Brain microvascular endothelial cell (primary cell): ENCODE data around the gene CKMT2.

Experiments used
- DNase-seq: peaks from one replicate; pipeline ENCODE4 v3.0.0-alpha.2; 2020
- H3K27ac ChIP-seq: fragments of 250-450 bp; sonication (Bioruptor Pico); 2 replicates; pipeline ENCODE4 v1.5.1; 2020; ENCODE audit warnings: mild to moderate bottlenecking, moderate library complexity
- H3K27me3 ChIP-seq: fragments of 250-450 bp; sonication (Bioruptor Pico); replicated peaks from 2 replicates; pipeline ENCODE4 v1.5.1; 2020; ENCODE audit warnings: mild to moderate bottlenecking
- H3K36me3 ChIP-seq: fragments of 250-450 bp; sonication (Bioruptor Pico); replicated peaks from 2 replicates; pipeline ENCODE4 v1.5.1; 2020; ENCODE audit warnings: mild to moderate bottlenecking
- H3K4me3 ChIP-seq: 2 replicates; pipeline ENCODE4 v1.5.1; 2011; ENCODE audit warnings: low read depth, mild to moderate bottlenecking, control low read depth, low read length, moderate library complexity
- in situ Hi-C: cut with HindIII; loops from 2 replicates; pipeline ENCODE4 v1.10.0; 2017; ENCODE audit warnings: low sequenced_read_pairs, low pct_ligation_motif_present
- TF ChIP-seq, protein P1 (sequence below): IDR thresholded peaks from 2 replicates; pipeline ENCODE4 v1.5.1; 2011; ENCODE audit warnings: low read depth, mild to moderate bottlenecking, moderate library complexity, low read length, control low read depth, inconsistent platforms; ENCODE audit errors: missing control alignments

Gene CKMT2

DNA sequence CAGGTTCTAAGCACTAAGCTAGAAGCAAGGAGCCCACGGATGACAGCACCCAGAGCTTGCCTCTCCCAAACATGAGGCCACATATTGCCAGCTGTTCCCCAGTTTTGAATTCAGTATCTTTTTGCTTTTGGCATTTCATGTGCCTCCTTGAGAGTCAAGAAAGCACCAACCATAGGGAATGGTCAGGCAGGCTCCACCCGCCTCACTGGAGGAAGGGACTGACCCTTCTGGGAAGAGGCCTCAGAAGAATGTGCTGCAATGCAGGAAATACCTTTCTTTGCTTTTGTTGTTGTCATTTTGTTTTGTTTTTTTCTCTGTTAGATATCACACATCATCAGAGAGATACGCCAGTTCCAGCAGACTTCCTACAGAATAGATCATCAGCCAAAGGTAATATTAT is 13.7 kb upstream of the CKMT2 start:
- H3K36me3 ChIP-seq, result no peaks in the 10 kb centered on the region
- H3K27me3 ChIP-seq, result no peaks in the 10 kb centered on the region
- no peak overlapping the region for H3K27ac ChIP-seq
- no peak for DNase-seq
- TF ChIP-seq, protein P1, sequence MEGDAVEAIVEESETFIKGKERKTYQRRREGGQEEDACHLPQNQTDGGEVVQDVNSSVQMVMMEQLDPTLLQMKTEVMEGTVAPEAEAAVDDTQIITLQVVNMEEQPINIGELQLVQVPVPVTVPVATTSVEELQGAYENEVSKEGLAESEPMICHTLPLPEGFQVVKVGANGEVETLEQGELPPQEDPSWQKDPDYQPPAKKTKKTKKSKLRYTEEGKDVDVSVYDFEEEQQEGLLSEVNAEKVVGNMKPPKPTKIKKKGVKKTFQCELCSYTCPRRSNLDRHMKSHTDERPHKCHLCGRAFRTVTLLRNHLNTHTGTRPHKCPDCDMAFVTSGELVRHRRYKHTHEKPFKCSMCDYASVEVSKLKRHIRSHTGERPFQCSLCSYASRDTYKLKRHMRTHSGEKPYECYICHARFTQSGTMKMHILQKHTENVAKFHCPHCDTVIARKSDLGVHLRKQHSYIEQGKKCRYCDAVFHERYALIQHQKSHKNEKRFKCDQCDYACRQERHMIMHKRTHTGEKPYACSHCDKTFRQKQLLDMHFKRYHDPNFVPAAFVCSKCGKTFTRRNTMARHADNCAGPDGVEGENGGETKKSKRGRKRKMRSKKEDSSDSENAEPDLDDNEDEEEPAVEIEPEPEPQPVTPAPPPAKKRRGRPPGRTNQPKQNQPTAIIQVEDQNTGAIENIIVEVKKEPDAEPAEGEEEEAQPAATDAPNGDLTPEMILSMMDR, result no peak
- in situ Hi-C loops, result no loop called here
- no peak overlapping the region for H3K4me3 ChIP-seq

DNA sequence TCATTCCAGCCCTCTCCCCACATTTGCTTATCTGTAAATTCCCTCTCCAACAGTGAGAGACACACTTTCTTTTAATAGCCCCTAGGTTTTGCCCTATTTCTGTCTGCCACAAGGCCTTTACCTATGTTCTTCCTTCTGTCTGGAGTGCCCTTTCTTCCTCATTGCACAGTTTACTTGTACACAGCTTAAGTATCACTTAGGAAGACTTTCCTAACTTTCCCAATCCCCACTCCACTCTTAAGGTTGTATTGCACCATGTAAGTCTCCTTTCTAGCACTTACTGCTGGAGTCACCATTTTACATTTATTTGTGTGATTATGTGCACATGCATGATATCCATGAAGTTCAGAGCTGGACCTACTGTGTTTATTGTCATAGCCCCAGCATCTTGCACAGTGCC is 10.8 kb upstream of the CKMT2 start:
- in situ Hi-C loops, result no loop called here
- no peaks in the 10 kb centered on the region for H3K36me3 ChIP-seq
- H3K27me3 ChIP-seq, result no peaks in the 10 kb centered on the region
- H3K27ac ChIP-seq, result no peak overlapping the region
- no peak for DNase-seq
- H3K4me3 ChIP-seq, result no peak overlapping the region
- TF ChIP-seq, protein P1, result no peak

DNA sequence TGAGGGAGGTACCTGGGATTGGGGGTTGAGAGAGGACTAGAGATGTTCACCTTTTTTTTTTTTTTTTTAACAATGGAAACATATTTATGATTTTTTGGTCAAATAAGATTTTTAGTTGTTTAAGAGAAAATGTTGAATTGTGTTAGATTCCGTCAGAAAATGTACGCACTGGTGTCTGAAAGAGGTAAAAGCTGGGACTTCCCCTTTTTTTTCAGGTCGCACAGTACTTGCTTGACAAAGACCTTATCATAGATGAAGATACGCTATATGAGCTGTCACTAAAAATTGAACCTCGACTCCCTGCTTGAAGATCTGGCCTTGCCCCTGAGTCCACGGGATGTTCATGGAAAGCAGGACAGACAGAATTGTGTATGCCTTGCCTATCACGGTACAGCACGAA is 7.7 kb upstream of the CKMT2 start:
- in situ Hi-C loops, result no loop called here
- DNase-seq, result no peak
- no peaks in the 10 kb centered on the region for H3K36me3 ChIP-seq
- H3K27me3 ChIP-seq, result no peaks in the 10 kb centered on the region
- H3K27ac ChIP-seq, result no peak overlapping the region
- no peak overlapping the region for H3K4me3 ChIP-seq
- TF ChIP-seq, protein P1, result no peak

DNA sequence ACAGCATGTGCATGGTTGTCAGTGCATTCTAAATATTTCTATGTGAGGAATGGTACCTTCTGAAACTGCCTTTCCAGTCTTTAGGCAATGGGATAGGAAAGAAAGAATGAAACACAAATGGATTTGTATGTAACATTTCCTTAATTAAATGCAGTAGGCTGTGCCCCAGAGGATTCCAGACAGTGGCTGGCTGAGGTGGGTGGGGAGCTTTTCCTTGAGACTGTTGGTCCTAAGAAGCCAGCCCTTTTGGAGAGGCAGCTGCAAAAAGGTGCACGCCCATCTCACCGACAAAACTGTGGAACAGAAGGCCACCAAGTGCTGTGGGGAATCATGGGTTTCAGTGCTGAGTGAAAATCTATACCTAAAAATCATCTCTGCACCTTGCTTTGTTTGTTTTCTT is 6.8 kb upstream of the CKMT2 start:
- H3K4me3 ChIP-seq, result no peak overlapping the region
- TF ChIP-seq, protein P1, result no peak
- DNase-seq, result no peak
- no peak overlapping the region for H3K27ac ChIP-seq
- in situ Hi-C loops, result no loop called here
- H3K36me3 ChIP-seq, result no peaks in the 10 kb centered on the region
- H3K27me3 ChIP-seq, result no peaks in the 10 kb centered on the region

DNA sequence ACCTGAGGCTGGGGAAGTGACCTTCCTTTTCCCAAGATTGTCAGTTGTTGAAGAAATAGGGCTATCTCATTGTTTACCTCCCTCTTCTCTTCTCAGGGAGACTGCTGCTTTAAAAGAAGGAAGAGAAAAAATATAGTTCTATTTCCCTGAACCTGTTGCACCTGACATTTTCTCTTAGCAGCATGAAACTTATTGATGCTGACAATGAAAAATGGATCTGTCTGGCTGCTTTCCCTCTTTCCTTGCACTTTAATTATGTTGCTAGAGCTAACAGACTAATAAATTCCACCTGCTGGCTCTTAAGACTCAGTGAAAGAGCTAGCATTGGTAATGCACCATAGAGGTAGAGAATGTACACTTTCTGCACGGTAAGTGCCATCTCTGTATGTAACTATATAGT is 6.2 kb upstream of the CKMT2 start:
- H3K4me3 ChIP-seq, result no peak overlapping the region
- H3K36me3 ChIP-seq, result no peaks in the 10 kb centered on the region
- TF ChIP-seq, protein P1, result no peak
- no peak overlapping the region for H3K27ac ChIP-seq
- in situ Hi-C loops, result no loop called here
- no peak for DNase-seq
- H3K27me3 ChIP-seq, result no peaks in the 10 kb centered on the region

DNA sequence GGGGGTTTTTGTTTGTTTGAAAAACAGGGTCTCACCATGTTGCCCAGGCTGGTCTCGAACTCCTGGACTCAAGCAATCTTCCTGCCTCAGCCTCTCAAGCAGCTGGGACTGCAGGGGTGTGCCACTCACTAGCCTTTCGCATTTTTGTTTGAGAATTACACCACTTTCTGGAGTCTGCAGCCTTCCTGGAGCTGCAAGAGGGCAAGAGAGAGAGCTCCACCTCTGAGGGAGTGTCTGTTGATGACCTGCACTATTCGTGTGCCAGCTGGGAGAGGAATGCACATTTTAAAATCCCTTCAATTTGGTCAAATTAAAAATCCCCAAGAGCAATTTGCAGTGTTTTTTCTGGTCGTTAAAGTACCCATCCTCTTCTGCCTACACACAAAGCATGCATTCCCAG is 5.0 kb upstream of the CKMT2 start:
- Histone ChIP-seq H3K27me3 (no peaks in the 10 kb centered on the region), H3K4me3 (no peak overlapping the region), H3K27ac (no peak overlapping the region), H3K36me3 (no peaks in the 10 kb centered on the region)
- in situ Hi-C loops, result no loop called here
- TF ChIP-seq, protein P1, result no peak
- DNase-seq, result no peak
